GM18858 (cell line): ENCODE data around the gene OR2V2.
"Not testable (repeated sequence)": the region's sequence is repeated elsewhere in the genome, so short reads cannot be mapped to it uniquely, and the experiment has no call there.

Source experiments
- ATAC-seq: cut with Tn5 transposase; IDR thresholded peaks from one replicate; pipeline ENCODE4 v1.9.1; 2021; ENCODE audit not compliant: unreplicated experiment

Gene OR2V2

GRCh38 chr5:181142054-181142453 is 5.3 kb upstream of the OR2V2 start:
- no peak for ATAC-seq

DNA sequence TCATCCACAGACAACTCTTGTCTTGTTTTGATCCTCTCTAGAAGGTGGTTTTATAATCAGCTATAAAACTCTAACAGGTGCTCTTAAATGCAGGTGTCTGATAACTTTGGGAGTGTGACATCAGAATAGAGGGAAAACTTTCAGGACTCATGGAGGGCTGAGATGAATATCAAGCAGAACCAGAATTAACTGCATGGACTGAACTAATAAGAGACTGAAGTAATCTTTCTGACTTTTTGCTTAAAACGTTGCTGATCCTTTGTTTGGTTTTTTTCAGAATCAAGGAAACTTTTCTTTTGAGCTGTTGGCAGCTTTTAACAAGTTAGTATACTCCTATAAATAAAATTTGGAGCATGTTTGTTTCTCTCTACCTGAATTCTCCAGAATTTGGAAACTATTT is 2.3 kb upstream of the OR2V2 start:
- ATAC-seq, result no peak

- no peak for ATAC-seq
Observed at GRCh38 chr5:181149355-181149754, 2.0 kb downstream of the OR2V2 start.

- ATAC-seq, result no peak
Observed at GRCh38 chr5:181149806-181150733, 2.7 kb downstream of the OR2V2 start.

- ATAC-seq, result no peak
Observed at GRCh38 chr5:181151146-181151545, 3.8 kb downstream of the OR2V2 start.

GRCh38 chr5:181152406-181152805 is 5.0 kb downstream of the OR2V2 start:
- no peak for ATAC-seq

DNA sequence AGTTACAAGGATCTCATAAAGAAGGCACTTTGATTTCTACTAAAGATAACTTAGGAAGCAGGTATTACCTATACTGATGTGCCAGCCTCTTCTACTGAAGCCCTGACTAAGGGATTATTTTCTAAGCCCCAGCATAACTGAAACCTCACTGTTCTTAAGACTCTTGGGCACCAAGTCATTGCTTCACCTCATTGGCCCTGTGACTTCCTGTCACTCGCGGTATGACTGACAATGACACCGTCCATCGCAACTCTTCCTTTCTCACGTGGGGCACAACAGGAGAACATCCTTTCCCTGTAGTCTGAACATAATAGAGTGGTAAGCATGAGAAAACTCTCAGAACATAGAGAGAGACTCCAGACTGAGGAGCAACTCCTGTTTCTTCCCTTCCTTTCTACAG is 6.4 kb downstream of the OR2V2 start:
- no peak for ATAC-seq

DNA sequence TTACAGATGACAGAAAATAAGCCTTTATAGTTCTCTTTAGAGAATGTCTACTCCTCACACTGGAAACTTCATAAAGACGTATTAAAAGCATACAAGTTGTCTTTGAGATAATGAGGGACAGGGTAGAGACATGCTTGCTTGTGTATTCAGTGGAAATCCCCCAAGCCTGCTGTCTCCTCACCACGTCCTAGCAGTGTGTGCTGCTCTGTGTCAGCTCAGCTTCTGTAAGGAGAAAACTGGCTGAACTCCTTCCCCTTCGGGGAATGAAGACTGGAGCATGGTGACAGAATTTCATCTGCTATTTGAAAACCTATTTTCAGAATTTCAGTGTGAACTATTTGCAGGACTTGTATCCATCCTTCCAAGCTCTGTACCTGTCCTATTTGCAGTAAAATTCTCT is 9.4 kb downstream of the OR2V2 start:
- no peak for ATAC-seq

DNA sequence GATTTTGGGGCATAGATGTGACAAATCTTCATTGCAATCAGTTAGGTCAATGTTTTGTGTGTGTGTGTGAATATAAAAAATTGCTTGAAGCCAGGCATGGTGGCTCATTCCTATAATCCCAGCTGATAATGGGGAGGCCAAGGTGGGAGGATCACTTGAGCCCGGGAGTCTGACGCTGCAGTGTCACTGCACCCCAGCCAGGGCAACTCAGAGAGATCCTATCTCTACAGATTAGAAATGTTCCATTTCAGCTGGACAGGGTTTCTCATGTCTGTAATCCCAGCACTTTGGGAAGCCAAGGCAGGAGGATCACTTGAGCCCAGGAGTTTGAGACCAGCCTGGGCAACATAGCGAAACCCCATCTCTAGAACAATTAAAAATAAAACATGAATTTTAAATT is 11.5 kb downstream of the OR2V2 start:
- ATAC-seq, result no peak

DNA sequence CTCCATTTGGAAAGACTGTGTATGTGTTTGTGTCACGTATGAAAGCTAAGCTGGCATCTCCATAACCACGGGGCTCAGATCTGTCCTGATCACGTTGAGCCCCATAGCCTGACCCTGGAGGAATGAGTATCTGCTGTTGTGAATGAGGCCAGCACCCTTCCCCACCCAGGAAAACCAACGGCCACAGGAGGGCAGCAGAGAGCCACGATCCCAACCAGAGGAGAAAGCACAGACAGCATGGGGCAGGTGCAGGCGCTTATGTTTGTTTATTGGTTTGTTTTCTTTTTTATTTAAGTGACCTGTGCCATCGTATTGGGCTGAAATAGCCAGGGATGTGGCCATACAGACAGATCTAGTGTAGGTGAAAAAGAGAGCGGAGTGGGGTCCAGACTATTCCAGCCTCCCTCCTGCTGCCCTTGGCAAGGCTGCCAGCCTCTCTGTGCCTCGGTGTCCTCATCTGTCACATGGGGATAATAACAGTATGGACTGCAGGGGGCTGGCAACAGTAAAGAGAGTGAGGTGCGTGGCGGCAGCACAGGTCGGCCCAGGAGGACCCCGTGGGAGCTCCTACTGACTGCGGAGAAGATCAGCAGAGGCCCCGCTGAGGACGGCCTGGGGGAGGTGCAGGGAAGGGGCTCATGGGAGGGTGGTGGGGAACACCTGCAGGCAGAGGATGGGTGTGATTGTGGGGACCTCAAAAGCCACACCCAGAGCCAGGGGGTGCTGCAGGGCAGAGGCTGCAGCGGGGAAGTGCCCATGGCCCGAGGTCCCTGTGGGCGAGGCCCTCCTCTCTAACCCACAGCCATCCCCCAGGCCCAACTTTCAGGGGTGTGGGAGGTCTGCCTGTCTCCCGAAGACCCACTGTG is 12.1 kb downstream of the OR2V2 start:
- peak; percentile 59 for ATAC-seq

GRCh38 chr5:181160152-181160754 is 12.9 kb downstream of the OR2V2 start:
- no peak for ATAC-seq

DNA sequence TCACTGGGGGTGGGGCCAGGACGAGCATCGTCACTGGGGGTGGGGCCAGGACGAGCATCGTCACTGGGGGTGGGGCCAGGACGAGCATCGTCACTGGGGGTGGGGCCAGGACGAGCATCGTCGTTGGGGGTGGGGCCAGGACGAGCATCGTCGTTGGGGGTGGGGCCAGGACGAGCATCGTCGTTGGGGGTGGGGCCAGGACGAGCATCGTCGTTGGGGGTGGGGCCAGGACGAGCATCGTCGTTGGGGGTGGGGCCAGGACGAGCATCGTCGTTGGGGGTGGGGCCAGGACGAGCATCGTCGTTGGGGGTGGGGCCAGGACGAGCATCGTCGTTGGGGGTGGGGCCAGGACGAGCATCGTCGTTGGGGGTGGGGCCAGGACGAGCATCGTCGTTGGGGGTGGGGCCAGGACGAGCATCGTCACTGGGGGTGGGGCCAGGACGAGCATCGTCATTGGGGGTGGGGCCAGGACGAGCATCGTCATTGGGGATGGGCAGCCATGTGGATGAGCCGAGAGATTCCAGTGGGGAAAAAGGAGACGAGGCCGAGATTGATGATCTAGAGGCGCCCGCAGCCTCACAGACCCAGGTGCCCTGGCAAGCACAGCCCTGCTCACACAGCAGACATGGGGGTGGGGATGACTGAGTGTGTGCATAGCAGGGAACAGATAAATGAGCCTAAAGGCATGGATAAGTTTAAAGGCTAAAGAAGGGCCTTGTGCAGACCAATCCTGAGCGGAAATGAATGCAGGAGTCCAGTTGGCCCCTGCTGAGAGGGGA is 13.6 kb downstream of the OR2V2 start:
- ATAC-seq, result not testable (repeated sequence)

DNA sequence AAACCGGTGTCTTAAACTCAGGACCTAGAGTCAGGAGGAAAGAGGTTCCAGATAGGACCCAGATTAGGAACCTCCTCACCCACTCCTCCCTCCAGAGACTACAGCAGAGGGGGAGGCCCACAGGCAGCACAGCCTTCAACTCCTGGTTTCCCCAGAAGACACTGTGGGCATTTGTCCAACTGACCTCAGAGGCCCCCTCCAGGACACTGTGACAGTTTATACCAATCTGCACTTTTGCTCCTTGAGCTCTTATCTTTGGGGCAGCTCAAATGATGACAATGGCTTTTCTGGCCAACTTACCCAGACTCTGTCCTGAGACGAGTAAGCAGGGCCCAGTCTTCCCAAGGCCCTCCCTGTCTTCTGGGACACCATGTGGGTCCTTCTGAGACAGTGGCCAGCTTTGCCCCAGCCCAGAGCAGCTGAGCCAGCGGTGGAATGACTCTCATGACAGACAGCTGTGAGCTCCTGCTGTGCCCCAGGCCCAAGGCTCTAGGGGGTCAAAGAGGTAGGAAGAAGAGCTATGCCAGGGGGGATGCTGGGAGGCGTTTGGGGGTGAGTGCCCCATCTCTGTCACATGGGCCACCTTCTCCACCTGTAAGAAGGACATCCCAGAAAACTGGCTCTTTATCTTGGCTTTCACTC is 14.3 kb downstream of the OR2V2 start:
- ATAC-seq, result no peak

DNA sequence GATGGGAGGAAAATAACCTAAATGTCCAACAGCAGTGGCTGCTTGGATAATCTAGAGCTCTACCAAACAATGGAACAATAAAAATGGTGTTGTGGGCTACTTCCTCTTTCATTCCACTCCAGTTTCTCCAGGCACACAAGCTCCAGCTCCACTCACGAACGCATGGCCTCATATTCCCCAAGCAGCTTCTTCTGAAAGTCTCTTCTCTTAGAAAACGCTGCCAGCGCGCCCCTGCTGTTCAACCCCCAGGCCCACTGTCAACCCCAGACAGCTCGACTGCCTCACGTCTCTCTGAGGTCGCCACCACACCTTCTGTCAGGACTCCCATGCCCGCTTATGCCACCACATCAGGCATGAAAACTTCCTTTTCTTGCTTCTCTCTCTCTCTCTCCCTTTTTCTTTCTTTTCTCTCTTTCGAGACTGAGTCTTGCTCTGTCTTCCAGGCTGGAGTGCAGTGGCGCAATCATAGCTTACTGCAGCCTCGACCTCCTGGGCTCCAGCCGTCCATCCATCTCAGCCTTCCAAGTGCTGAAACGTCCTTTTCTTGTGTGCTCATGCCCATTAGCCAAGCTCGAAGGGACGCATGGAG is 16.2 kb downstream of the OR2V2 start:
- no peak for ATAC-seq

- ATAC-seq, result no peak
Observed at GRCh38 chr5:181164076-181164952, 16.9 kb downstream of the OR2V2 start.

GRCh38 chr5:181166812-181167733 is 19.7 kb downstream of the OR2V2 start:
- ATAC-seq, result no peak

GRCh38 chr5:181167814-181168488 is 20.6 kb downstream of the OR2V2 start:
- ATAC-seq, result no peak
